ENCODE measurements around the gene MSRB3.

DNA sequence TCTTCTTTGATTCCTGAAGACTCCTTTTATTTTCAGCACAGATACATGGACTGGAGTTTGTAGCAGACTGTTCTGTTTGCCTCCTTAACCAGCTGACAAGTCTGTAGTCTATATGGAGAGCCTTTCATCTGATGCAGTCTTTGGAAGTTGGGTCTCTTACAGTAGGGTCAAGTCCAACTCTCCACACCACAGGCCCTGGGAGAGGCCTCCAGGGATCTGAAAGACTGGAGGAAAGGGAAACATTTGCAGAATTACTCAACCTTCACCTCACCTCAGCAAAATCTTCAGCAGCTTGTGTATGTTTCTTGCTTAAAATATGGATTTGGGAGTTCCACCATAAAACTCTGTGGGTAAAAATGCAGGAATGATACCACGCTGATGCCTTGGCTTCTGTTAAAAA, 188.4 kb downstream of the MSRB3 start:
- TF ChIP-seq, protein P1, sequence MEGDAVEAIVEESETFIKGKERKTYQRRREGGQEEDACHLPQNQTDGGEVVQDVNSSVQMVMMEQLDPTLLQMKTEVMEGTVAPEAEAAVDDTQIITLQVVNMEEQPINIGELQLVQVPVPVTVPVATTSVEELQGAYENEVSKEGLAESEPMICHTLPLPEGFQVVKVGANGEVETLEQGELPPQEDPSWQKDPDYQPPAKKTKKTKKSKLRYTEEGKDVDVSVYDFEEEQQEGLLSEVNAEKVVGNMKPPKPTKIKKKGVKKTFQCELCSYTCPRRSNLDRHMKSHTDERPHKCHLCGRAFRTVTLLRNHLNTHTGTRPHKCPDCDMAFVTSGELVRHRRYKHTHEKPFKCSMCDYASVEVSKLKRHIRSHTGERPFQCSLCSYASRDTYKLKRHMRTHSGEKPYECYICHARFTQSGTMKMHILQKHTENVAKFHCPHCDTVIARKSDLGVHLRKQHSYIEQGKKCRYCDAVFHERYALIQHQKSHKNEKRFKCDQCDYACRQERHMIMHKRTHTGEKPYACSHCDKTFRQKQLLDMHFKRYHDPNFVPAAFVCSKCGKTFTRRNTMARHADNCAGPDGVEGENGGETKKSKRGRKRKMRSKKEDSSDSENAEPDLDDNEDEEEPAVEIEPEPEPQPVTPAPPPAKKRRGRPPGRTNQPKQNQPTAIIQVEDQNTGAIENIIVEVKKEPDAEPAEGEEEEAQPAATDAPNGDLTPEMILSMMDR (IDR thresholded peaks at IDR 0.05): no peak
- TF ChIP-seq POLR2A (IDR thresholded peaks at IDR 0.05): no peak
- TF ChIP-seq EP300 (IDR thresholded peaks at IDR 0.05): no peak

Data from gastroesophageal sphincter (tissue), 3 donors.